ENCODE data around the gene GUCY1A2.

Gene GUCY1A2

GRCh38 chr11:106708348-106708747, 309.9 kb downstream of the GUCY1A2 start:
- TF ChIP-seq, protein P1, sequence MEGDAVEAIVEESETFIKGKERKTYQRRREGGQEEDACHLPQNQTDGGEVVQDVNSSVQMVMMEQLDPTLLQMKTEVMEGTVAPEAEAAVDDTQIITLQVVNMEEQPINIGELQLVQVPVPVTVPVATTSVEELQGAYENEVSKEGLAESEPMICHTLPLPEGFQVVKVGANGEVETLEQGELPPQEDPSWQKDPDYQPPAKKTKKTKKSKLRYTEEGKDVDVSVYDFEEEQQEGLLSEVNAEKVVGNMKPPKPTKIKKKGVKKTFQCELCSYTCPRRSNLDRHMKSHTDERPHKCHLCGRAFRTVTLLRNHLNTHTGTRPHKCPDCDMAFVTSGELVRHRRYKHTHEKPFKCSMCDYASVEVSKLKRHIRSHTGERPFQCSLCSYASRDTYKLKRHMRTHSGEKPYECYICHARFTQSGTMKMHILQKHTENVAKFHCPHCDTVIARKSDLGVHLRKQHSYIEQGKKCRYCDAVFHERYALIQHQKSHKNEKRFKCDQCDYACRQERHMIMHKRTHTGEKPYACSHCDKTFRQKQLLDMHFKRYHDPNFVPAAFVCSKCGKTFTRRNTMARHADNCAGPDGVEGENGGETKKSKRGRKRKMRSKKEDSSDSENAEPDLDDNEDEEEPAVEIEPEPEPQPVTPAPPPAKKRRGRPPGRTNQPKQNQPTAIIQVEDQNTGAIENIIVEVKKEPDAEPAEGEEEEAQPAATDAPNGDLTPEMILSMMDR (IDR thresholded peaks at IDR 0.05; ENCODE audit: low read depth, low read length, missing control alignments): no peak
- no peak for DNase-seq (ENCODE audit: low read depth)
- H3K4me3 ChIP-seq (ENCODE audit: low read depth, low read length): no peak overlapping the region

DNA sequence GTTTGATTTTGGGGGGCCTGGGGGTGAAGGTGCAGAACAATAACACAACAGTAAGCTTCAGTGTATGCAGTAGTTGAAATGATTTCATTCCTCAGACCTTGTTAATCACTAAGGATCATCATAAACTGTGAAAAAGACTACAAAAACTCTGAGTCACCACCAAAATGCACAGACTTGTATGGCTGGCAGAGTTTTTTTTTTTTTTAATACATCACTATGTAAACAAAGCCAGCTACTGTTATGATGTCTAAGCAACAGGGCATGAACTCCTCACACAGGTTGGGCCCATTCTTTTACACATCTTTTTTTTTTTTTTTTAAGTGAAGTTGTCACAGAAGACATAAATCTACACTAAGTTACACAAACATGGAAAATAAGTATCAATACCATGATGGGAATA, 311.9 kb downstream of the GUCY1A2 start:
- TF ChIP-seq, protein P1 (IDR thresholded peaks at IDR 0.05; ENCODE audit: low read depth, low read length, missing control alignments): no peak
- no peak for DNase-seq (ENCODE audit: low read depth)
- no peak overlapping the region for H3K4me3 ChIP-seq (ENCODE audit: low read depth, low read length)

DNA sequence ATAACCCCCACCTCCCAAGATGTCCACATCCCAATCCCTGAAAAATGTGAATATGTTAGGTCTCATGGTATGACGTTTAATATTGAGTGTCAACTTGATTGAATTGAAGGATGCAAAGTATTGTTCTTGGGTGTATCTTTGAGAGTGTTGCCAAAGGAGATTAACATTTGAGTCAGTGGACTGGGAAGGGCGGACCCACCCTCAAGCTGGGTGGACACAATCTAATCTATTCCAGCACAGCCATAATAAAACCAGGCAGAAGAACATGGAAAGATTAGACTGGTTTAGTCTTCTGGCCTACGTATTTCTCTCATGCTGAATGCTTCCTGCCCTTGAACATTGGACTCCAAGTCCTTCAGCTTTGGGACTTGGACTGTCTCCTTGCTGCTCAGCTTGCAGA, 315.5 kb downstream of the GUCY1A2 start:
- TF ChIP-seq, protein P1 (IDR thresholded peaks at IDR 0.05; ENCODE audit: low read depth, low read length, missing control alignments): no peak
- no peak overlapping the region for H3K4me3 ChIP-seq (ENCODE audit: low read depth, low read length)
- DNase-seq (ENCODE audit: low read depth): no peak

- no peak for DNase-seq (ENCODE audit: low read depth)
- H3K4me3 ChIP-seq (ENCODE audit: low read depth, low read length): no peak overlapping the region
- TF ChIP-seq, protein P1 (IDR thresholded peaks at IDR 0.05; ENCODE audit: low read depth, low read length, missing control alignments): no peak
Observed at GRCh38 chr11:106697058-106697457, 321.2 kb downstream of the GUCY1A2 start.

GRCh38 chr11:106695506-106695905, 322.8 kb downstream of the GUCY1A2 start:
- no peak for DNase-seq (ENCODE audit: low read depth)
- H3K4me3 ChIP-seq (ENCODE audit: low read depth, low read length): no peak overlapping the region
- TF ChIP-seq, protein P1 (IDR thresholded peaks at IDR 0.05; ENCODE audit: low read depth, low read length, missing control alignments): no peak

GRCh38 chr11:106694501-106694900, 323.8 kb downstream of the GUCY1A2 start:
- no peak for DNase-seq (ENCODE audit: low read depth)
- no peak overlapping the region for H3K4me3 ChIP-seq (ENCODE audit: low read depth, low read length)
- TF ChIP-seq, protein P1 (IDR thresholded peaks at IDR 0.05; ENCODE audit: low read depth, low read length, missing control alignments): no peak

DNA sequence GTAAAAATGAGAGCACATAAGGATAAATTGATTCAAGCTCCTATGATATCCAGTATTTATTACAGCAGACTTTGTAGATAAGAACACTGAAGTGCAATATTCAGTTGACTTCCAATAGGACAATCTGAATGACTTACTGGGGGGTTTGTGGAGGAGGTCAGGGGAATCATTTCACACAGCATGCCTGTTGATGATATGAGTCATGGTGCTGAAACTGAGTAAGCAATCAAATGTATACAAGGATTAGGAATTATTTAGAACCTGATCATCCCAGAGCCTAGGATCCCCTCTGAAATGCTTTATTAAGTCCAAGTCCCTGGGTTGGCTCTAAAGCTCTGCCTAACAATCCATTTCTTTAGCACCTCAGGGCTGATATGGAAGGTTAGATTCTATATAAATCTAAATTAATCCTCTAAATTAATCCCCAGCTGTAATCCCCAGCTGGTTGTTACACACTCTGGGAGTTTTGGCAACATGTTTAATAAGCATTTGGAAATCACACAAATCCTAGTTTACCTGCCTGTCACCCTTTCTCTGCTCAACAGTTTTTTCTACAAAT, 326.4 kb downstream of the GUCY1A2 start:
- no peak overlapping the region for H3K4me3 ChIP-seq (ENCODE audit: low read depth, low read length)
- TF ChIP-seq, protein P1 (IDR thresholded peaks at IDR 0.05; ENCODE audit: low read depth, low read length, missing control alignments): no peak
- no peak for DNase-seq (ENCODE audit: low read depth)
